GM19328 (cell line): ENCODE data around the gene KLHL35.

Experiments used
- ATAC-seq: cut with Tn5 transposase; IDR thresholded peaks from one replicate; pipeline ENCODE4 v1.9.1; 2021; ENCODE audit warnings: mild to moderate bottlenecking, moderate library complexity; ENCODE audit not compliant: unreplicated experiment

Gene KLHL35

GRCh38 chr11:75442161-75442885, 9.3 kb upstream of the KLHL35 start:
- no peak for ATAC-seq

- ATAC-seq: no peak
Measured at GRCh38 chr11:75441804-75442132, 8.8 kb upstream of the KLHL35 start.

- ATAC-seq: no peak
Measured at GRCh38 chr11:75440960-75441803, 8.2 kb upstream of the KLHL35 start.

GRCh38 chr11:75439495-75440120, 6.6 kb upstream of the KLHL35 start:
- ATAC-seq: no peak

- no peak for ATAC-seq
Measured at GRCh38 chr11:75439026-75439425, 6.0 kb upstream of the KLHL35 start.

- no peak for ATAC-seq
Measured at GRCh38 chr11:75437966-75438659, 5.1 kb upstream of the KLHL35 start.

GRCh38 chr11:75436806-75437205, 3.8 kb upstream of the KLHL35 start:
- no peak for ATAC-seq

GRCh38 chr11:75435571-75435925, 2.5 kb upstream of the KLHL35 start:
- ATAC-seq: no peak

GRCh38 chr11:75434886-75435570, 2.0 kb upstream of the KLHL35 start:
- ATAC-seq: no peak

- no peak for ATAC-seq
Measured at GRCh38 chr11:75434051-75434450, 1.0 kb upstream of the KLHL35 start.

- no peak for ATAC-seq
Measured at GRCh38 chr11:75433443-75433842, 440 bp upstream of the KLHL35 start.

GRCh38 chr11:75431533-75432525, 1.2 kb downstream of the KLHL35 start:
- no peak for ATAC-seq

GRCh38 chr11:75430714-75431532, 2.1 kb downstream of the KLHL35 start:
- ATAC-seq: no peak

- ATAC-seq: no peak
Measured at GRCh38 chr11:75429902-75430713, 2.9 kb downstream of the KLHL35 start.

GRCh38 chr11:75429641-75429901, 3.4 kb downstream of the KLHL35 start:
- ATAC-seq: no peak

GRCh38 chr11:75428989-75429640, 3.9 kb downstream of the KLHL35 start:
- no peak for ATAC-seq

GRCh38 chr11:75428281-75428724, 4.7 kb downstream of the KLHL35 start:
- ATAC-seq: peak; percentile 63

GRCh38 chr11:75427181-75427580, 5.8 kb downstream of the KLHL35 start:
- no peak for ATAC-seq
